HG03064 (cell line): Measurements from ENCODE around the gene KRTAP10-4.
"Not testable (repeated sequence)": the region's sequence is repeated elsewhere in the genome, so short reads cannot be mapped to it uniquely, and the experiment has no call there.

Source experiments
- ATAC-seq: cut with Tn5 transposase; IDR thresholded peaks from one replicate; pipeline ENCODE4 v1.9.1; 2021; ENCODE audit warnings: low read depth; ENCODE audit not compliant: unreplicated experiment

The KRTAP10-4 gene

GRCh38 chr21:44533891-44534627 is 39.5 kb upstream of the KRTAP10-4 start:
- ATAC-seq: no peak

DNA sequence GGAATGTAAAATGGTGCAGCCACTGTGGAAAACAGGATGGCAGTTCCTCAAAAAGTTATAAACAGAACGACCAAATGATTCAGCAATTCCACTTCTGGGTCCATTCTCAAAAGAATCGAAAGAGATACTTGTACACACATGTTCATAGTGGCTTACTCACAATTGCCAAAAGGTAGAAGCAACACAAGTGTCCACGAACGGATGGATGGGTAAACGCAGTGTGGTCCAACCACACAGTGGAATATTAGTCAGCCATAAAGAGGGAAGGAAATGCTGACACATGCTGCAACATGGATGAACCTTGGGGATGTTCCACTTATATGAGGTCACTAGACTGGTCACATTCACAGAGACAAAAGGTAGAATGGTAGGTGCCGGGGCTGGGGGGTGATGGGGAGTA is 38.8 kb upstream of the KRTAP10-4 start:
- ATAC-seq: no peak

DNA sequence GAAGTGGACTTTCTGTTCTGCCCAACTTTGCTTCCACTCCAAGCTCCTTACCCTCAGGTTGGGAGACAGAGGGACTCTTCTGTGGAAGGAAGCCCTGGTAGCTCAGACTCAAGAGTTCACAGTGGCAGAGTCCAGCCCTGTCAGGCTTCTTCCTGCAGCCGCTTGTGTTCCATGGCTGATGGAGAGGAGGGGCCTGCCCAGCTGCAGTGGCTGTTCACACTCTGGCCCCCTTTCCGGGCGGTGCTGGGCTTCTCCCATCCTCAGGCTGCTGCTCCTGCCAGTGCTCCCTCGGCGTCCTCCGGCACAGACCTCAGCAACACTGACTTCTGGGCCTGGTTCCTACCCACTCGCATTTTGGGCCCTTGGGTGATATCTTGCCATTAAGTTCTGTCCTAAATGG is 37.6 kb upstream of the KRTAP10-4 start:
- ATAC-seq: no peak

- no peak for ATAC-seq
These were observed 35.3 kb upstream of the KRTAP10-4 start for GRCh38 chr21:44537930-44538911.

GRCh38 chr21:44539046-44539445 is 34.5 kb upstream of the KRTAP10-4 start:
- no peak for ATAC-seq

DNA sequence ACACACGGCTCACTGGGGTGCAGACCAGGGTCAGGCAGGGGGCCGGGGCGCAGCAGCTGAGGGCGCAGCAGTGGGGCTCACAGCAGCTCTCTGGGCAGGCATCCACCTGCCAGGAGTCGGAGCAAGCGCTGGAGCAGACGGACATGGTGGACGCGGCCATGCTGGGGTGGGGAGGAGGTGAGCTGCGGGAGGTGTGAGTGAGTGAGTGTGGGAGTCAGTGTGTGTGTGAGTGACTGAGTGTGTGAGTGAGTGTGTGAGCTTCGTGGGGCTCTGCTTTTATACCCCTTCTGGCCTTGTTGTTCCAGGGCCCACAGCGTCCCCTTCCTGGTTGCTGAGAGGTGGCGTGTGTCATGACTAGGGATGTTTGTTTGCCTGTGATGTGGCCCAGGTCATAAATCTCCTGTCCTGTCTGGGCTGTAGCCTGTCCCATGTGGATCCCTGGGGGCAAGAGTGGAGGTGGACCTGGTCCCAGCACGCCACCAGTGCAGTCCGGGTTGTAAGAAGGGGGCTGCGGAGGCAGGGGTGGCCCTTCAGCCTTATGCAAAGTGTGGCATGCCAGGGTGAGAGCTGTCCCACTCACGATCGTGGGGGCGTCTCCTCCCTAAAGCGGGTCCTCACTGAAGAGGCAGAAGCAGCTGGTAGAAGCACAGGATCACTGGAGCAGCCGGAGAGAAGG is 33.4 kb upstream of the KRTAP10-4 start, which contains the start of gene KRTAP10-1:
Gene KRTAP10-1, minus strand, starts transcription at position 205 of the 676 bp plus-strand sequence. Its CDS starts 45 bp downstream, at position 160.
- no peak for ATAC-seq

DNA sequence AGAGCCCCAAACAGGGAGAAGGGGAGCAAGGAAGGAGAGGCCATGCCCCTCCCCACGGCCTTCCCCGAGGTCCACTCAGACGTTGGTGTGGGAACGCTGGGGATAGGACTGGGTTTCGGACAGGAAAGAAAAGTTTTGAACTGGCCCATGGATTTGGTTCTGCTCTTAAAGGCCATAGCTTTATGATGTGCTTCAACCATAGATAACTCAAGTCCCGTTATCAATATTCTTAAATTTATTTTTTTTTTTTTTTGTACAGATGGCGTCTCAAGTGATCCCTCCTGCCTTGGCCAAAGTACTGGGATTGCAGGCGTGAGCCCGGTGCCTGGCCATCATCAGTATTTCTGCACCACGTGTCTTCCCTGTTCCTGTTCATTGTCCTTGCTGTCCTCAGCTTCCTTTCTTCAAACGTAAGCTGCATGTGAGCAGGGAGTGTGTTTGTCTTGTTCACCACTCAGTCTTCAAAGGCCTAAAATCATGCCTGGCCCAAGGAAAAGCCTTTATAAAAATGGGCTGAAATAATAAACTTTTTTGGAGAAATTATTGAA is 32.7 kb upstream of the KRTAP10-4 start:
- no peak for ATAC-seq

DNA sequence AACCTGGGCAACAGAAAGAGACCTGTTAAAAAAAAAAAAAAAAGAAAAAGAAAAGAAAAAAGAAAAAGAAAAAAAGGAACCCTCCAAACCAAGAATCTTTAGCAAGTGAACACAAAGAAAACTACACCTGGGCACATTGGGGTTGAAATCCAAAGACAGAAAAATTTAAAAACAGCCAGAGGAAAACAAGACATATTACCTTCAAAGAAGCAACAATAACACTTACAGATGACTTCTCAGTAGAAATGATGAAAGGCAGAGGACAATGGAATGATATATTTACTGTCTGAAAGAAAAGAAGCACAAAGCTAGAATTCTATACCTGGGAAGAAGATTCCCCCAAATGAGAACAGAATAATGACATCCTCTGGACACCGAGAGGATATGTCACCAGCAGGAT is 30.8 kb upstream of the KRTAP10-4 start:
- ATAC-seq: no peak

DNA sequence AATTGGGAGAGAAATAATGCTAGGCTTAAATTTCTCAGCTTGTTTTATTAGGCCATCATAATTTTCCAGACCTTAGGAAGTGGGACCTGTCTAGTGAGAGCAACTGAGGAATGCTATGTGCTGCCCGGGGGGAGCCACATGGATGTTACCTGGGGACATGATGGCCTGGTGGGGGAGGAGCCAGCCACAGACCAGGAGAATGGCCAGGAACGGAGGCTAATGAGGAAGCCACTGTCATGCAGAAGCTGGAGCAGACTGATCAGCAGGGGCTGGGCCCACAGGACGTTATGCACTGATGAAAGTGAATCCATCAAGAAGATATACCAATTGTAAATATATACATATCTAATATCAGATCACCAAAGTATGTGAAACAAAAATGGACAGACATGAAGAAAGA is 29.0 kb upstream of the KRTAP10-4 start:
- ATAC-seq: no peak

DNA sequence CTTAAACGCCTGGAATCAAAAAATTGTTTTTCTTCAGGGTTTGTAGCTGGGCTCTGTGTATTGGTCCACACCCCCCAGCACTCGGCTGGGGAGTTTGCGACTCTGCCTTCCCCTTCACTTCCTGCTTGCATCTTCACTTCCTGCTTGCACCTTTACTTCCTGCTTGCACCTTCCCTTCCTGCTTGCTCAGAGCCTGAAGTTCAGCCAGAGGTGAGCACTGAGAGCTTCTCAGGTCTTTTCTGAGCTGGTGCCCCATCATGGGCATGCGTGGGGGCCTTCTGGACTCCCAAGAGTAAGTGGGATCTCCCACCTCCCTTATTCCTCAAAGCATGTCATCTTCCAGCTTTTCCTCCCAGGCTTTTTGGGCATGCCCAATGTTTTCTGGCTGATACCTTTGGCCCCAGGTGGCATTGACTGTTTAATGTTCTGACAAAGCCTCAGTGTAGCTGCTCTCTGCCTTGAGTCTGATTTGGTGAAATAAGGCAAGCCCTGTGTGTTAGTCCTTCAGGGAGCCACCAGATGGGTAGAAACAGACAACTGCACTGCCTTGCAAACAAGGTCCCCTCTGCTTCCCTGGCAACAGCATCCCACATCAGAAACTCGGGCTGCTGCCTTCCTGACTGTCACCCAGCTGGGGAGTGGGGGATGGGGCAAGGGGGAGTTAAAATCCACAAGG is 25.7 kb upstream of the KRTAP10-4 start:
- no peak for ATAC-seq

DNA sequence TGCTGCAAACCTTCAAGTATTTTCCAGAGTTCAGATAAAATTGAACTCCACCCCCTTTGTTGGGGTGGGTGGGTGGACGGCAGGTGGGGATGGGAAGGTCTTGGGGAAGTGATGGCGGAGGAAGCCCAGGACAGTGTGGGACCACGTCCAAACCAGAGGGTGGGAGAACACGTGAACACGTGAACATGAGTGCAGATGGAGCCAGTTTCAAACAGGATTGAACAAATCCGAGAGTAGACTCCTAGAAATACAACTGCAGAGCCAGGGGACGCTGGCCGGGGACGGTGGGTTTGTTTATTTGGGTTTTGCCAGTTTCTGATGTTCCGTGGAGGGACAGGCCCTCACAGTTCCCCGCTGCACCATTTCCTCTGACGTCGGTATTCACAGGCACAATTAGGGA is 25.1 kb upstream of the KRTAP10-4 start:
- no peak for ATAC-seq

DNA sequence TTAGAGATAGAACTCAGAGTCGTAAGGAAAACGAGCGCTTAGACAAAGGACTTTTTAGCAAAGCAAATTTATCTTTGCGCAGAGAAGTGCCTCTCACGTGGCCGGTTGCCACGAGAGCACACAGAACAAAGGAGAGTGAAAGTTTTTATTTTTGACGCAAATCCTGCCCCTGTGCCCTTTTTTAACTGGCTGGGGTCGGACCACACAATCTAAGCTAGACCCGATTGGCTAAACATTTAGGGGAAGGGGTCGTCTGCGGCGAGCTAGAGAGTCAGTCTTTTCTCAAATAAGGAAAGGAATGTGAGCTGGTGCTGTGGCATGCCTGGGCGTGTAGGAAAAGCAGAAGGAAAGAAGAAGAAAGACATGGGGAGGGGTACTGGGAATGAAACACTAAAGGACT is 24.6 kb upstream of the KRTAP10-4 start:
- ATAC-seq: no peak

- ATAC-seq: no peak
These were observed 23.9 kb upstream of the KRTAP10-4 start for GRCh38 chr21:44549525-44550211.

GRCh38 chr21:44550285-44550684 is 23.2 kb upstream of the KRTAP10-4 start:
- not testable (repeated sequence) for ATAC-seq

- ATAC-seq: no peak
These were observed 22.7 kb upstream of the KRTAP10-4 start for GRCh38 chr21:44550807-44551206.

- no peak for ATAC-seq
These were observed 22.1 kb upstream of the KRTAP10-4 start, which contains the start of gene KRTAP10-2 for GRCh38 chr21:44551340-44551961. Gene KRTAP10-2, minus strand, starts transcription at chr21:44551505. Its CDS starts 47 bp downstream, at chr21:44551458.

GRCh38 chr21:44552136-44552535 is 21.4 kb upstream of the KRTAP10-4 start:
- ATAC-seq: no peak

GRCh38 chr21:44552681-44553080 is 20.8 kb upstream of the KRTAP10-4 start:
- no peak for ATAC-seq
